ENCODE measurements around the gene PDE4C. TPM values are rescaled to one million over a fixed set of nuclear protein-coding genes. Genes with fewer than 3 reads are reported as not detected.
"Not testable (repeated sequence)": the region's sequence is repeated elsewhere in the genome, so short reads cannot be mapped to it uniquely, and the experiment has no call there.

Gene PDE4C
- total RNA-seq, 1 experiment from 2014 or later, result not detected

DNA sequence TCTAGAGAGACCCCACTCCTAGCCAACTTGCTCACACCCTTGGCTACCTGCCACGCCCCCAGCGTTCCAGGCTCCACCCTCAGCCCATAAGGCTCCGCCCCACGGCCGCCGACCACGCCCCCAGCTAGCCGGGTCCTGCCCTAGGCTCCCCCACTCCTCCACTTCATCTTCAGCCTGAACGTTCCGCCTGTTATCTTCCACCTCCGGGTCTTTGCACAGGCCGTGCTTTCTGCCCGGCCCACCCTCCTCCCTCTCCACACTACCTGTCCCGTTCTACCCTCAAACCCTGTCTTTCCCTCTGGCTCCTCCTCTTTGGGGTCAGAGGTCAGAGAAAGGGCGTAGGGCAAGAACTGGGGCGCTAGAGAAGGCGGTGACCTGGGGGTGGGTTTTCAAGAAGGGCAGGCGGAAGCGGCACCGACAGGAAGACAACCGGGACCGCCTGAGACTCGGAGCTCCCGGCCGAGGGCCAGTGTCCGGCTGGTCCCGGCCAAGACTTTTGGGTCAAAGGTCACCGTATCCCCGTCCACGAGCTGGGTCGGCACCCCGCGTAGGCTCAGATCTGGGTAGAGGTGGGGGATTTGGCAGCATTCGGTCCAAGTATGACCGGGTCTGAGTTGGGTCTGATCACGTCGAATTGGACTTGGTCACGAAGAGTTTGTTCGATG is 2.2 kb downstream of the PDE4C start:
- DNase-seq (ENCODE audit: low spot score), result no peak

DNA sequence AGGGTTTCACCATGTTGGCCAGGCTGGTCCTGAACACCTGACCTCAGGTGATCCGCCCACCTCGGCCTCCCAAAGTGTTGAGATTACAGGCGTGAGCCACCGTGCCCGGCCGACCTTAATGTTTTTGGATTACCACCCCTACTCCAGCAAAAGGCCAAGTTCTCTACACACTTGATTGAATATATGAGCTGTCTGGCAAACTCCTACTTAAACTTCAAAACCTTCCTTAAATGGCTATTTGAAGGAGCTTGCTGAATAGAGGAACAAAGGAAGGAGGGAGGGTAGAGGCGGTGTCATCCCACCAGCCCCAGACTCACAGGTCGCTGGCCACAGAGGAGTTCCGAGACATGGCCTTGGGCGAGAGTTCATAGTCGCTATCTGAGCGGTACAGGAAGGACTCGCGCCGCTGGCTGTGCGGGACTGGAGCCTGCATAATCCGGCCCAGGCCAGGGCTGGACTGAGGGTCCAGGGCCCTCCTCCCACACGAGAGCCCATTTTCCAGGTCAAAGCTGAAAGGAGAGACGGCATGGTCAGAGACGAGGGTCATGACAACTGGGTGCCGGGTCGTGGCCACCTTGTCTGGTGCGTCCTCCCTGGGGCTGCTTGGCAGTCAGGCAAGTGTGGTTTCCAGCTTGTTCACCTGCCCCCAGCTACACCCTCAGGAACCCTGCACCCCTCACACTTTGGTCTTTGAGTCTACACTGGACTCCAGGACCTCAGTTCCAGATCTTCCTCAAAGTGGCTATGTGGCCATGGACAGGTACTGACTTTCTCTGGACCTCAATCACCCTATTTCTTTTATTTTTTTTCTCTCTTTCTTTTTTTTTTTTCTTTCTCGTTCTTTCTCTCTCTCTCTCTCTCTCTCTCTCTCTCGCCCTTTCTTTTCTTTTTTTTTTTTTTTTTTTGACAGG is 4.2 kb downstream of the PDE4C start:
- DNase-seq (ENCODE audit: low spot score), result no peak

DNA sequence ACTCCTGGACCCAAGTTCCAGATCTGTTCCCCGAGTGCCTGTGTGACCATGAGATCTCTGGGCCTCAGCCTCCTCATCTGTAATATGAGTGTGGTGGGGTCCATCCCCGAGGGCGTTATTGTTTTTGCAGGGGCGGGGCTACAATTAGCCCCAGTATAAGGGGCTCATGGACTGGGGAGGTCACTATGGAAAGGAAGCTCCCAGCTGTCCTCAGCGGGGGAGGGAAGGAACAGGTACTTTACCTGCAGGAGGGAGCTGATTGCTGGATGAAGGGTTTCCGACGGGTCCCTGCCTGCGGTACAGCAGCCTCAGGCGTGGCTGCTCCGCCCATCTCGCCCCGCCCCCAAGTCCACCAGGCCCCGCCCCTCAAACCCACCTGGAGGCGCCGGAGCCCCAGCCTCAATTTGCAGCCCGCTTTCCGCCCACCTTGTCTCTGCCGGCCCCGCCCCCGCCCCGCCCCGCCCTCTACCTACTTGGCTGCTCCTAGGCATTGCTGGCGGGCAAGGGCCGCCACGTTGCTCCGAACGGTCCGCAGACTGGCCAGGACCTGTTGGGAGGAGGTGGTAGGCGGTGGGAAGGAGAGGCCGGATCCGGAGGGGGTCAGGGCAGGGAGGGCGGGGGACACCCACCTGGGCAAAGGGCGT is 5.5 kb downstream of the PDE4C start:
- DNase-seq (ENCODE audit: low spot score), result no peak

DNA sequence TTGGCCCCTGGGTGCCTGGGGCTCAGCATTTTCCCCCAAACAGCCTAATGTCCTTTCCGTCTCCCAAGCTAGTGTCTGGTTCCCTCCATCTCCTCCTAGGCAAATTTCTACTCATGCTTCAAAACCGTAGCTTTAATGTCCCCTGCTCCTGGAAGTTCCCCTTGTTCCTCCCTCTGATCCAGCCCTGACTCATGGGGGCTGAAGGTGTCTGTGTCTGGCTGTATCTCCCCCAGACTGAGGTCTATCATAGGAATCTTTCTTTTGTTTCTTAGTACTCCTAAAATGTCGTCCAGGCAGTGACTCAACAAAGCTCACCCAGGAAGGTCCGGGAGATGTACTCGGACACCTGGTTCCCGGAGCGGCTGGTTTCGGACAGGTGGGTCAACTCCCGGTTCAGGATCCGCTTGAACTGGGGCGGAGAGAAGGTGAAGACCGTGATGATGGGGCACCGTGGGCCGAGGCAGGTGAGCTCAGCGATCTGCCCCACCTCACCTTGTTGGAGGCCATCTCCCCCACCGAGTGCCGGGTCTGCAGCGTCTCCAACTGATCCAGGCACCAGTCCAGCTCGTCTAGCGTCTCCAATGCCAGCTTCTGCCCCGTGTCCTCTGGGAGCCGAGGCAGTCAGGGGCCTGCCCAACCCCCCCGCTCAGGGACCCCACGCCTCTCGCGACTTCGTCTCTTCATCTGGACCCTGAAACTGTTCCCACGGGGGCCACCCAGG is 6.2 kb downstream of the PDE4C start:
- no peak for DNase-seq (ENCODE audit: low spot score)

DNA sequence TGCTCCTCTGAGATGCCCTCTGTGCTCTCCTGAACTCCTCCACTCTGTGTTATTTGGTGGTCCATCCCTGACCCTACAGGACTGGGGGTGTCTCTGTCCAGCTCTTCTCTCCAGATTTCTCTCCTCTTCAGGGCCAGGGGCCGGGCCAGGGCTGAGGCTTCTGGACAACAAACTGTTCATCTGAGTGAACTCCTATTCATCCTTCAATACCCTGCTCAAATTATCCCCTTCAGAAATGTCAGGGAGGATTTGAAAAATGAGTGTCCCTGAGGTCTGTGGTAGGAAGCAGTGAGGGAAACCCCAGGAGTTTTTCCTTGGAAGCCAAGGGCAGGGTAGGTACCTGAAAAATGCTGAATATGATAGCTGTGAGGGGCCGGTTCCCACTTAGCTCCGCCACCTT is 7.6 kb downstream of the PDE4C start:
- DNase-seq (ENCODE audit: low spot score), result no peak

DNA sequence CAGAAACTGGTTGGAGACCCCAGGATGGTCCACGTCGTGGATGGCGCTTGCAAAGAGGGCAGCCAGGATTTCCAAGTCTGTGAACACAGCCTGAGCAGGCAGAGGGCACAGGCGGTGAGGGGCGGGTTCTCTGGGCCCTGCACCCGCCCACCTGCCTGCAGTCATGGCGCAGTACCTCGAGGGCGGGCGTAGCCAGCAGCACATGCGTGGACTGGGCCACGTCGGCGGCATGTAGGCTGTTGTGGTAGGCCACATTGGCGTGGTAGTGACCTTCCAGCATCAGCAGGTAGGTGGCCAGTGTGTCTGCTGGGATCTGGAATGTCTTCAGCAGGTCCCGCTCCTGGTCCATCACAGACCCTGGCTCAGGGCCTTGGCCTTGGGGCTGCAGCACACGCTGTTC is 8.1 kb downstream of the PDE4C start:
- no peak for DNase-seq (ENCODE audit: low spot score)

DNA sequence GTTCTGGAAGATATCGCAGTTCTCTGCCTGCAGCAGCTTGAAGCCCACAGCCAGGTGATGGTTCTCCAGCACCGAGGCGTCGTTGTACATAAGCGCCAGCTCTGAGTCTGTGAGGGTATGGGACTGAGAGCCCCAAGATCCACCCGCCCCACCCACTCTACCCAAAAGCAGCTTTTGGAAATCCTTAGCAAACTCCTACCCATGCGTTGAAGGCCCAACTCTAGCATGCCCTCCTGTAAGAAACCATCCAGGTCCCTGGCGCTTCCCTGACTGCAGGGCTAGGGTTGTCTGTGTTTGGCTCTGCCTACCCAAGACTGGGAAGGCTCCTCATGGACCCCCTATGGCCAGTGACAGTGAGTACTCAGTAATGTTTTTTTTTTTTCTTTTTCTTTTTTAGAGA is 9.4 kb downstream of the PDE4C start:
- no peak for DNase-seq (ENCODE audit: low spot score)

DNA sequence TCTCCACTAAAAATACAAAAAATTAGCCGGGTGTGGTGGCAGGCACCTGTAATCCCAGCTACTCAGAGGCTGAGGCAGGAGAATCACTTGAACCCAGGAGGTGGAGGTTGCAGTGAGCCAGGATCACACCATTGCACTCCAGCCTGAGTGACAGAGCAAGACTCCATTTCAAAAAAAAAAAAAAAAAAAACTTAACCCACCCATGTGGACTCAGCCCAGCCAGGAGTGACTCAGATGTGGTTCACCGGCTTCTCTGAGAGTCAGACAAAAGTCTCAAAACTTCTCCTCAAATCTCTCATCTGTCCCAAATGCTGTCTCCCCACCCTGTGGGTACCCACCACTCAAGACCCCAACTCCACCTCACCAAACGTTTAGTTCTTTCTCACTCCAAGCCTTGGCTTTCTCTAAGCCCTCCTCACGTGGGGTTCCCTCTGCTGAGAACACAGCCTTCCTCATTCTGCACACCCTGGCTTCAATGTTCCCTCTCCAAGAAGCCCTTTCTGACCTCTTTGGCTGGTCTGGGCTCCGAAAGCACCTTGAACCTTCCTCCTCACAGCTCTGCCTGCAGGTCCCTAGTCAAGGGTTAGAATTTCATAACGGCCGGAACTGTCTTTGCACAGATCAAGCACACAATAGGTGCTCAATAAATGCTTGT is 11.3 kb downstream of the PDE4C start:
- peak; percentile 53 for DNase-seq (ENCODE audit: low spot score)

DNA sequence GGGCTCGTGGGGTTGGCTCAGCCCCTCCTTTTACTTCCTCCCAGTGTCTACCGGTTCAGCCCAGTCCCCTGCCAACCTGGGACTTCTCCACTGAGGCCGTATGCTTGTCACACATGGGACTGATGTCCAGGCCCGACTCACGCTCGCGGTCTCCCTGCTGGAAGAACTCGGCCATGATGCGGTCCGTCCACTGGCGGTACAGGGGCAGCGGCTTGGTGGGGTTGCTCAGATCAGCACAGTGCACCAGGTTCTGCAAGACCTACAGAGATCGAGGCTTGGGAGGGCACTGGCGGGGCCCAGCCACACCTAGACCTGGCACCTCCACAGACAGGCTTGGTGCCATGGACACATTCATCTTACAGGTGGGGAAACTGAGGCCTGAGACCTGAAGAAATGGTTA is 14.6 kb downstream of the PDE4C start:
- DNase-seq (ENCODE audit: low spot score), result no peak

DNA sequence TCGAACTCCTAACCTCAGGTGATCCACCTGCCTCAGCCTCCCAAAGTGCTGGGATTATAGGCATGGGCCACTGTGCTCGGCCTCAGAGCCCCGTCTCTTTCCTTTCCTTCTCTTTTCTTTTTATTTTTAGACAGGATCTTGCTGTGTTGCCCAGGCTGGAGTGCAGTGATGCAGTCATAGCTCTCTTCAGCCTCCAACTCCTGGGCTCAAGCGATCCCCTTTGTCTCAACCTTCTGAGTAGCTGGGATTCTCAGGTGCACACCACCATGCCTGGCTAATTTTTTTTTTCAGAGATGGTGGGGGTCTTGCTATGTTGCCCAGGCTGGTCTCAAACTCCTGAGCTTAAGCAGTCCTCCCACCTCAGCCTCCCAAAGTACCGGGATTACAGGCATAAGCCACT is 16.3 kb downstream of the PDE4C start:
- not testable (repeated sequence) for DNase-seq (ENCODE audit: low spot score)

DNA sequence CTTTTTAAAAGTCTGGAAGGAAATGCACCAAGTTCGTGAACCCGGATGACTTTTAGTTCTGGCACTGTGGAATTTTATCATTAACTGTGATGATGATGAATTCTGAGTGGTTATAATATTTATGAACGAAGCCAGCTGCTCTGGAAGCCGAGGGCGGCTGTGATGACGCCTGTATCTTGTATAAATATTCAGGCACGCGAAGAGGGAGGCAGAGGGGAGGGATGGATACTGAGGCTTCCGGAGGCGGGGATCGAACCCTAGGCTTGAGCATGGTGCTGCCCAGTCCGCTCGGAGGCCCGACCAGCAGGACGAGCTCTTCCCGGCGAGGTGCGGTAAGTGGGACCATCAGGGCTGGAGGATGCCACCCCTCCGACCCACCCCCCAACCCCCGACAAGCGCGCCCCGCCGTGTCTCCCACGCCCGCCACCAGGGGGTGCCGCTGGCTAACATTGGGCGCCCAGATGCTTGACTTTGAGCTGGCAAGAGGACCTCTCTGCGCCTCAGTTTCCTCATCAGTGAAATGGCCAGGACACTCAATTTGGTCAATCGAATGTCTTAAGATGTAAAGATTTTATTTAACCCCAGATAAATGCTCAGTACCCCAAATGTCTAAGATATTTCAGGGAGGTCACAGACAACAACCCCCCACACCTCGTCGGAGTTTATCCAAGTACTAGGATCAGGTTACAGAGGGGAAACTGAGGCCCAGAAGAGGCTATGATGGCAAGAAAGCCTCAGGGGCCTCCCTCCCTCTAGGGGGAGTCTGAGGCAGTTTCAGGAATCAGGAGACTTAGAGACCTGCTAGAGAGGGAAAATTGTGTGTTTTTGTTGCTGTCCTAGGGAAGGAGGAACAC is 17.9 kb downstream of the PDE4C start:
- DNase-seq (ENCODE audit: low spot score), result no peak

DNA sequence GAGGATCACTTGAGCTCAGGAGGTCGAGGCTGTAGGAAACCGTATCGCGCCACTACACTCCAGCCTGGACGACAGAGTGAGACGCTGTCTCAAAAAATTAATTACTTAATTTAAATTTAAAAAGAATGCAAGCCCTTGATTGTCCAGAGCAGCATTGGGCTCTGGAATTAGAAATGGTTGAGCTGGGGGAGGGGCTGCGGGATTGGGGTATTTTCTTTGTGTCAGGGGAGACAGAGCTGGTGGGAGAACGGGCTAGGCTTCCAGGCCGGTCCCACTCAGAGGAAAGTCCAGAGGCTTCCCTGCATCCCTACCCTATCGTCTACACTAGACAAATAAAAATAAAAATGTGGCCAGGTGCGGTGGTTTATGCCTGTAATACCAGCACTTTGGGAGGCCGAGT is 20.2 kb downstream of the PDE4C start:
- DNase-seq (ENCODE audit: low spot score), result no peak

DNA sequence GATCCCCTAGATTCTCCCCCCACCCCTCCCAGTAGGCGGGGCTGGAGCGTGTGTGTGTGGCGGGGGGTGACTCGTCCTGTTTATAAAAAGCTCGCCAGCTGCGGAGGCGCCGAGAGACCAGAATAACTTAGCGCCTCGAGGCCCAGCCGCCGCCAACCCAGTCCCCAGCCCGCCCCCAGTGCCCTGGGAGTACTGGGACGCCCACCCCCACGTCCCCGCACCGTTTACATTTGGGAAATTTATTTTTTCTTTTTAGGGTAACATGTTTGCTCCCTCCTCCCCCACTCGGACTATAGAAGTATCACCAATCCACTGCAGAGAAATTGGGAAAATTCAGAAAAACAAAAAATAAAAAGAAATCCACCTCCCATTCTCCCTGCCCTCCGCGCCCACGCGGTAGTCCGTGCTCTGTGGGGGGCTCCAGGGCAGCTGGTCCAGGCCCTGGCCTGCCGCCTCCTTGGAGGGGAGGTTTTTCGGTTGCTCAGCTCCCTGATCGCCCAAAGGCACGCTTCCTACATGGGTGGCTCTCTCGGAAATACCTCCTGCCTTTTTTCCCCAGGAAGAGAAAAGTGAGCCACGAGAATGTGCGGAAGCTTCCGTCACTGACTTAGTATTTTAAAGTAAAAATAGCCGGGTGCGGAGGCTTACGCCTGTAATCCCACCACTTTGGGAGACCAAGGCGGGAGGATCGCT is 20.9 kb downstream of the PDE4C start:
- peak; percentile 55 for DNase-seq (ENCODE audit: low spot score)

DNA sequence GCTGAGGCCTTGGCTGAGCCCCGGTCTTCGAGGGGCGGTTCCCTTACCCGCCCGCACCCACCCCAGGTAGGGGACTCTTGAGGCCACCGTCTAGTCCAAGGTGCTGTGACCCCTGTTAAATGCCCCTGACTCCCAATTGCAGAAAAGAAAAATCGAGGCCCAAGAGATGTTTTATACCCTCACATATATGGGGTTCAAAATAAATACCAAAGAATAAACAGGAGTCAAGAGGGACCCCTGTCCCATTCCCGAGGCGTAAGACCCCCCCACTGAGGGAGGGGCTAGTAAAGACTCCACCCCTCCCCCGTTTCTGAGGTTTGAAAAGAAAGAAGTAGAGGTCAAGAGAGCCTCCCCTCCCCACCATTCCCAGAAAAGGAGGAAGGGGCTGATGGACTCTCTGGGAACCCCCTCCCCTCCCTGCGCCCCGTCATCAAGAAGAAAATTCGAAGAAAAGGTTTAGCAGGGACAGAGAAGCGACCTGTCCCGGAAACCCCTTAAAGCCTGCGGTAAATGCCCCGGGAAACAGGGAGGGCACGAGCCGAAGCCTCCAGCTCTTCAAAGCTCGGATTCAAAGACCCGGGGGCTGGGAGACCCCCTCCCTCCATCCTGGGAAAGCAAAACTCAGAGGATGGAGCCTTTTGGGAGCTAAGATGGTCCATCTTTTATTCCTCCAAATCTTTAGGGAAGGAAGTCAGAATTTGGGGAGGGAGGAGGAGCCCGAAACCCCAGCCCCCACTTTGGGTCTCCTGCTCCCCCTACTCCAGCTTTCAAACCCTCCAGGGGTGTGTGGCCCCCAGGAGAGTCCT is 21.6 kb downstream of the PDE4C start:
- DNase-seq (ENCODE audit: low spot score), result no peak

DNA sequence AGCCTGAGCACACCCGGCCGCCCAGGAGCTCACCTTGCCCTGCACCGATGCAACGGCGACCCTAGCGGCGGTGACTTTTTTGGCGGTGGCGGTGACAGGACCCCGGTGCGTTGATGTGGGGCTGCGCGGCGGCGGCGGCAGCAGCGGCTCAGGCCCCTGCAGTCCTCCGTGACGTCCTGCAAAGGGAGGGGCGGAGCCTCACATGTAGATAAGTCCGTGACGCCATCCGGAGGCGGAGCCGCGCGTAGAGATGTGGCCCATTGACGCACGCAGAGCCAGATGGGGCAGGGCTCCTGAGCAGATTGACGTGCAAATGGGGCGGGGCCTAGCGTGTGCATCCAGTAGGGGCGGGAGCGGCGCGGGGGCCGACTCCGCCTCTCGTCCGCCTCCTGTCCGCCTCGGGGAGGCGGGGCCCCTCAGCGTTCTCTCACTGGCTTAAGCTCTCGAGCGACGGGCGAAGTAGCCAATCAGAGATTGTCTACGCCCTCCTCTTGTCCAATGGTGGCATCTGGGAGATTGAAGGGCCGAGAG is 22.3 kb downstream of the PDE4C start, which contains the start of gene RAB3A:
Gene RAB3A, minus strand, starts transcription at position 180 of the 531 bp plus-strand sequence. CDS start 1,302 bp downstream, outside the sequence.
- peak; percentile 100 for DNase-seq (ENCODE audit: low spot score)

DNA sequence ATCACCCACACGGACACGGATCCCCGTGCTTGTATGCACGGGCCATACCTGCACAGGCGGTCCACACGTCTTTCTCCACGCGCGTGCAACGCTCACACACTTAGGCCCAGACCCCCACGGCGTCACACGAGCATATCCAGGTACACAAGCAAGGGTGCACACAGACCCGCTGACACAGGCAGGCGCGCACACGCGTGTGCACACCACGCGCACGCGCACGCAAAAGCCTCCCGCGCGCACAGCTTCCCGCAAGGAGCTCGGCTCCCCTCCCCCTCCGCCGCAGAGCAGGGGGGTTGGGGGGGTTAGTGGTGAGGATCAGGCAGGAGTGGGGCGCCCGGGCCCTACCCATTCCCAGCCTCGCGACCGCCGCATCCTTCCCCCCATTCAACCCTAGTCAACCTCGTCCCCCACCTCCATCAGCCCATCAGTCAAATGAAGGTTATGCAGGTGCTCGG is 22.8 kb downstream of the PDE4C start:
- no peak for DNase-seq (ENCODE audit: low spot score)

DNA sequence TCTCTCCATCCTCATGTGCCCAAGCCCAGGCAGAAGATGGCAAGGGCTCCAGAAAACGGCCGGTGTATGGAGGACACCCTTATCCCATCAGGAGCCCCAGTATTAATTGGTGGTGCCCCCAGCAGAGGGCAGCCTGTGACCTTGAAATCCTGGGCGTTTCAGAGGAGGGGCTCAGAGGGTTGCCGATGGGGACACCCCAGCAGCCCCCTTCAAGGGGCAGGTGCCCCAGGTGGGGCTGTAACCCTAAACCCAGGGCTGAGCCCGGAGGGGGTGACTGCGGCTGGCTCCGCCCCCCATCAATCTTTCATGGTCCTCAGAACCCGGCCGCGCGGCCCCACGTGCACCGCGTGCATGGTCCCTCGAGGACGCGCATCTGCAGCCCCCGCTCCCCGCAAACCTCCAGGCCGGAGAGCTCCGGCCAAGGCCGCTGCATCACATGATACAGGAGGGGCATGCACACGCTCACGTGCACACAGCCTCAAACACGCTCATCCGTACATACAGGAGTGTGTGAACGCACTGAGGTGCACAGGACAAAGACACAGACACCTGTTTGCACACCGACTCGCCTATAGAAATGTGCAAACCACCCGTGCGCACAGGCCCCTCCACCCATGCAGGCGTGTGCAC is 23.3 kb downstream of the PDE4C start:
- no peak for DNase-seq (ENCODE audit: low spot score)

DNA sequence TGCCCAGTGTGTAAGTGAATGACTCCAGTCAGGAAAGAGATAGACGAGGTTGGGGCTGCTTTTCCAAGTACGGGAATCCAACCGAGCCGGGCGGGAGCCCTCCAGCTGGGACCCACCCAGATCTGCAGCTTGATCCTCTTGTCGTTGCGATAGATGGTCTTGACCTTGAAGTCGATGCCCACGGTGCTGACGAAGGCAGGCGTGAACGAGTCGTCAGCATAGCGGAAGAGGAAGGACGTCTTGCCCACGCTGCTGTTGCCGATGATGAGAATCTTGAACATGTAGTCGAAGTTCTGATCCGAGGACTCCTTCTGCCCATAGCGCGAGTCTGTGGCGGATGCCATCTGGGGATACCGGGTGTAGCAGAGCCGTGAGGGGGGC is 23.9 kb downstream of the PDE4C start:
- no peak for DNase-seq (ENCODE audit: low spot score)

All from A172 (cell line).